HG02970 (cell line): ENCODE data around the gene POU2F1.
"Not testable (repeated sequence)": the region's sequence is repeated elsewhere in the genome, so short reads cannot be mapped to it uniquely, and the experiment has no call there.

Experiments used
- ATAC-seq: cut with Tn5 transposase; IDR thresholded peaks from one replicate; pipeline ENCODE4 v1.9.1; 2021; ENCODE audit warnings: mild to moderate bottlenecking, moderate library complexity, moderate number of reproducible peaks; ENCODE audit not compliant: unreplicated experiment, low FRiP score

Gene POU2F1

DNA sequence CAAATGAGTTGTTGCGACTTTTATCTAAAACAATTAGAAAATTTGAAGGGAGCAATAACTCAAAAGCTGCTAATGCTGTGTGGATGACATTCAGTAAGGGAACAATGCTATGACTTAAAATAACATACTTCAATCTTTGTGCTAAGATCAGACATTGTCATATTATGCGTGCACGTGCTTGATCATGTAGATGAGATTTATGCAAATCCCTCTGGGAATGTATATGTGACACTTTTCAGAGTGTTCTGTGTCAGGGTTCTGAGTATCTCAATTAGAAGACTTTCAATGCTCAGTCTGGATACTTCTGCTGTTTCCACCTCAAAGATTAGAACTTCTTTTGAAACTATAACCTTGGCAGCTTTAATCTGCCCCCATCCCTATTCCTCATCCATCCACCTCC, 18.6 kb upstream of the POU2F1 start:
- ATAC-seq: no peak

DNA sequence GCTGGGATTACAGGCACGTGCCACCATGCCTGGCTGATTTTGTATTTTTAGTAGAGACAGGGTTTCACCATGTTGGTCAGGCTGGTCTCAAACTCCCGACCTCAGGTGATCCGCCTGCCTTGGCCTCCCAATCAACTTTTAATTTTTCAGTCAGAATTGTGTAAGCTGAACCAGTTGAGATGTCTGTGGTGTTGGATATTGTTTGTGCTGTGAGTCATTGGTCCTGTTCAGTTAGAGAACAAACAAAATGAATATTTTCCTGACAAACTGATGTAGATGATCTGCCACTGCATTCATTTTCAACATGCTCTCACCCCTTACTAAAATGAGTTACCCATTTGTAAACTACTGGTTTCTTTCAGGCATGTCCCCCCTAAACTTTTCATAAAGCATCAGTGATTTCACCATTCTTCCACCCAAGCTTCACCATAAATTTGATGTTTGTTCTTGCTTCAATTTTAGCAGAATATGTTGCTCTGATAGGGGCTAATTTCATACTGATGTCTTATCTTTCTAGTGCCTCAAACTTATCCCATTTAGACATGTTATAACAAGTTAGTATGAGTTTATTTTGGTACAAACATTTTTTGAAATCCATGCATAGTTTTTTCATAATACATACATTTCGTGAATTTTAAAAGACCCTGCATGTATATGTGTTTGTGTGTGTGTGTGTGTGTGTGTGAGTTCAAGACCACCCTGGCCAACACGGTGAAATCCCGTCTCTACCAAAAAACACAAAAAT, 15.2 kb upstream of the POU2F1 start:
- ATAC-seq: not testable (repeated sequence)

DNA sequence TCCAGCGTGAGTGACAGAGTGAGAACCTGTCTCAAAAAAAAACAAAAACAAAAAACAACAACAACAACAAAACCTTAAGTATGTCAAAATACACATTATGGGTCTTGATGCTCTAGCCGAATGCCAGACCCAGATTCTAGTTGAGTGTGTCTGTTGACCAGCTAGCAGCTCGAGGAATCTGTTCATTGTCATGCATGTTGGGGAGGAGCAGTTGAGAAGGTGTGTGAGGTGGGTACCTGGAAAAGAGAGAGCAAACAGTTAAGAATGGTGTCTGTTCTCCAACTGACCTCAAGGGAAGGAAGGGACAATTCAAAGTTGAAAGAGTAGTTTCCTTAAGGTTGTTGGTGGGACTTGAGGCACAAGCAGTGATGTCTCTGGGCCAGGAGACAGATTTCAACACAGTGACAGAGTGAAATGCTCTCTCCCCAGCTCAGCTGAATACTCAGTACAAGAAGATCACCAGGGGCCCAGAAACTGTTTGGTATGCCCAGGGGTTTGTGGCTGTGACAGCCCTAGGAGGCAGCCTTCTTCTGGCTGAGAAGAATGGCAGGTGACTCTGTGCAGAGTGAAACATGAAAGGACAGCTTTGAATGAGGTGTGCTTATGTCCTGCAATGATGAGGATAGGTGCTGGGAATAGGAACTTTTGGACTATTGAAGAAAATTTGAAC, 14.4 kb upstream of the POU2F1 start:
- ATAC-seq: no peak

DNA sequence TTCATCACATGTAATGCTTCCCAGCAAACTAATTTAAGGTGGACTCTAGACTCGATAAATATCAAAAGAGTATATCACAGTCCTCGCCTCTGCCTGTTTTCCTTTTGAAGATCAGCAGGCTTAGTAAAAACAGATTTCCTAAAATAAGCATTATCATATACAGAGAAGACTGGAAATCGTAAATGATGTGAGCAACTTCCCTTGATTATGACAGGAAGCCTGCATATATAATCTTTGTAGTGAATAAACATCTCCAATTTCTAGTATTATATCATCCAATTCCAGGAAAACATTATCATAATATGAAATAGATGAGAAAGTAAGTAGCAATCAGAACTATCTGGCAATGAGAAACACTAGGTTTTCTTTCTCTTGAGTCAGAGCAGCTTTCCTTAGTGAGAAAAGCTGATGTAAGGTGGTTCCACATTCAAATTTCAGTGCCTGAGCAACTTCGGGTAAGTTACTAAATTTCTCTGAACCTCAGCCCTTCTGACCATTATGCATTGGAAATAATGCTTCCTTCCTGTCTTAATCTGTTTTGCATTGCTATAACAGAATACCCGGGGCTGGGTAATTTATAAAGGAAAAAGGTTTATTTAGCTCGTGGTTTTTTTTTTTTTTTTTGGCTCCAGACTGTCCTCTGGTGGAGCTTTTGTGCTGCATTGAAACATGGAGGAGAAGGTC, 12.6 kb upstream of the POU2F1 start:
- no peak for ATAC-seq

DNA sequence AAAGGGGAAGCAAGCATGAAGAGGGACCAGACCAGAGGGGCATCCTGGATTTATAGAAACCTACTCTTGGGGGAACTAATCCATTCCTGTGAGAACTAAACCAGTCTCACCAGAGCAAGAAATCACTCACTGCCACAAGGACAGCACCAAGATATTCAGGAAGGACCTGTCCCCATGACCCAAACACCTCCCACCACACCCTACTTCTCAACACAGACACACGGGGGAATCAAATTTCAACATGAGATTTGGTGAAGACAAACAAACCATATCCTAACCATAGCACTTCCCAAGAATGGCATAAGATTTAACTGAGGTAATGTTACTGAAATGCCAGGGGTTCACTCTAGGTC, 12.1 kb upstream of the POU2F1 start:
- ATAC-seq: no peak

DNA sequence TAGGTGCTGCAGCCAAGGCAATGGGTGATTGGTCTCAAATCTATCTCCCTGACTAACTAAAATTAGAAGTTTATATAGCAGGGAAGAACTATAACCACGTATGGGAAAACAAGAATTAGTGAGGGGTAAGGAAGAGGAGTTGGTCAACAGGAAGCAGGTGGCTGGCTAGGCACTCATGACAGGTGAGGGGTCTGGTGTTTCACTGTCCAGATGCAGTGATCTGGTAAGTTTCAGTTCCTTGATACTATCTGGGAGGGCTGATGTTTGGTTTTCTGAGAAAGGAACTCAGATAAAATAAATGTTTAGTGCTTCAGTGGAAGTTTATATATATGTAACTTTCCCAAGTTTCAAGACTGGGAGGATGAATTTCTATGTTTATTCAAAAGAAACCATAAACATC, 11.6 kb upstream of the POU2F1 start:
- ATAC-seq: no peak

DNA sequence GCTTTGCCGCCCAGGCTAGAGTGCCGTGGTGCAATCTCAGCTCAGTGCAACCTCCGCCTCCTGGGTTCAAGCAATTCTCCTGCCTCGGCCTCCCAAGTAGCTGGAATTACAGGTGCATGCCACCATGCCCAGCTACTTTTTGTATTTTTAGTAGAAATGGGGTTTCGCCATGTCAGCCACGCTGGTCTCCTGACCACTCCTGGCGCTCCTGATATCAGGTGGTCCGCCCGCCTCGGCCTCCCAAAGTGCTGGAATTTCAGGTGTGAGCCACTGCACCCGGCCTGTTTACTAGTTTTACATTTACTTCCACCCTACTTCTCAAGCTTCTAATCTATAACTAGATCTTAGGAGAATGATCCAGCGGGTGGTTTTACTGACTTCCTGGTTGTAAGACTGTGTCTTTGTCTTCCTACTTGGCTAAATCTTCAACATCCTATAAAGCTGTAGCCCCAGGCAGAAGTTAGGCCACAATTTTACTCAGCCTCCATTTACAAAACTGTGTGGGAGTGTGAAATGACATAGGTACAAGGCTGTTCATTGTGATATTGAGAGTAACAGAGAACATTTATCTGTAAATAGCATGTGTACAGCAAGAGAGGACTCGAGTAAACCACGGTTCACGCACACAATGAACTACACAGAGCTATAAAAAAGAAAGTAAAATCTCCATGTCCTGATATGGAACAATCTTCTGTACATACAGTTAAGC, 9.6 kb upstream of the POU2F1 start:
- ATAC-seq: no peak

DNA sequence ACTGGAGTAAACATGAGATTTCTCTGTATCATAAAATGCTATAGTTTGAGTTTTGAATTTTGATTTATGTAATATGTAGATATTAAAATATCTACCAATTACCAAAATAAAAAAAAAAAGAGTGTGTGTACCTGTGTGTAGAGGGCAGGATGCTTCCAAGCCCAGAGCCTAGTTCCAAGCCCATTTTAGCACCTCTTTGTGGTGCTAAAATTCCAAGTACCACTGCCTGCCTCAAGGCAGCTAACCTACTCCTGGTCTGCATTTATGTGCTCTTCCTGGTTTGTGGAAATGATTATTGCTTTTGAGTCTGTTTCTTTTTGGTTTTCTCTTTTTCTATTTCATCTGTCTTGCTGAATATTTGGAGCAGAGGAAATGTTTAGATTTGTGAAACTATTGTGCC, 8.7 kb upstream of the POU2F1 start:
- no peak for ATAC-seq

DNA sequence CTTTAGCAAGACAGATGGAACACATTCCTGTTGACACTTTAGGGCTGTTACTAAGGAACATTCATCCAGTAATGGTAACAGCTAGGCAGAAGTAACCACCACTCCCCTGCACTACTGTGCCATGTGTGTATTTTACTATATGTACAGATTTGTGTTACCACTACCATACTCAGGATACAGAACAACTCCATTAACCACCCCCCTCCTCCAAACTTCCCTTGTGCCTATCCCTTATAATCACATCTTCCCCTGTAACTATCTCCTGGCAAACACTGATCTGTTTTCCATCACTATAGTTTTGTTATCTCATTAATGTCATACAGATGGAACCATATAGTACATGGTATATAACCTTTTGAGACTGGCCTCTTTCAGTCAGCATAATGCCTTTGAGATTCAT, 3.9 kb upstream of the POU2F1 start:
- ATAC-seq: no peak

DNA sequence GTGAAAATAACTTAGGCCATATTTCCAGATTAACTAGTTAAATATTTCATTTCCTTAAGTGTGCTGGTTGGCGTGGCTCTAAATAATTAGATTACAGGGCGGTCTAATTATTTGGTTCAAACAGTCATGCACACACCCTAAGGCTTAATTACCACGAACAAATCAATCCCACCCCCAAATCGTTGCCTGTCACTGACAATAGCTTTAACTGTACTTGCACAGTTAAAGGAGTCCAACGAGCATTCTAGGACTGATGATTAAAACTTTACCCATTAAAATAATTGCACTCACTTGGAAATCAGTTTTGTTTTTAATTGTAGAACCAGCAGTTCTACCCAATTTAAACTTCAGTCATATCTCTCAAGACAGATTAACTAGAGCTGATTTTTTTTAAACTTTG, 1.5 kb upstream of the POU2F1 start:
- no peak for ATAC-seq

DNA sequence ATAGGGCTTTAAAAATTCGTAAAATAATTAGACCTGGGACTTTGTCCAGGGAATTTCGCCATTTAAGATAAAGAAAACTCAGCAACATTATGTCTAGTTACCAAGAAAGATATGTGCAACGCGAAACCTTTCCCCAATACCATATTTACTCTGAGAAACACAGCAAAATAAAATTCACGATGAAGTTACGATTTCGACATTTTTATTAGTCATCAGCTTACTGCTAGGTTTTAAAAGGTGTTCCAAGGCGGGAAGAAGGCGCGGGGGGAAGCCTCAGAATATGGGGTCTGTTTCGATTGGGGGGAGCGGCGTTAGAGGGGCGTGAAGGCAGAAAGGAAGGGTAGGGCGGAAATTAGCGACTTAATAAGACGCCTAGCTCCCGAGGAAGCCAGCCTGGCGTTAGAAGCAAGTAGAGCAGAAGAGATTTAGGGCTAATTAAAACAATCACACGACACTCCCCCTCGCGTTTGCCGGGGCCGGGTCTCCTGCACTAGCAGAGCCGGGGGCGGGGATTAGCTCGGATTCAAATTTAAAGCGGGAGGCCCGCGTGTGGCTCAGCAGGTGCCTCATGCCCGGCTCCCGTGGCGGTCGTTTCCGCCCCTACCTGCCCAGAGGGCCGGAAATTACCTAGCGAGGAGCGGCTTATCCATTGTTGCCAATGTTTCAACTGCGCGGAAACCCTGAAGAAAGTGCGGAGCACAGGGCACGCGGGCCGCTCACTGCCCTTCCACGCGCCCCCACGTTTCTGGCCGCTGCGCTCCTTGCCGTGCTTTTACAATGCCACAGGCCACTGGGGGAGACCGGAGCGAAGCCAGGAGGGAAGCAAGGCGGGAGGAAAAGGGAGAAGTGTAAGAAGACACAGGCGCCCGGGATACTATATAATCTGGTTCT, 795 bp upstream of the POU2F1 start:
- peak; percentile 34 for ATAC-seq

DNA sequence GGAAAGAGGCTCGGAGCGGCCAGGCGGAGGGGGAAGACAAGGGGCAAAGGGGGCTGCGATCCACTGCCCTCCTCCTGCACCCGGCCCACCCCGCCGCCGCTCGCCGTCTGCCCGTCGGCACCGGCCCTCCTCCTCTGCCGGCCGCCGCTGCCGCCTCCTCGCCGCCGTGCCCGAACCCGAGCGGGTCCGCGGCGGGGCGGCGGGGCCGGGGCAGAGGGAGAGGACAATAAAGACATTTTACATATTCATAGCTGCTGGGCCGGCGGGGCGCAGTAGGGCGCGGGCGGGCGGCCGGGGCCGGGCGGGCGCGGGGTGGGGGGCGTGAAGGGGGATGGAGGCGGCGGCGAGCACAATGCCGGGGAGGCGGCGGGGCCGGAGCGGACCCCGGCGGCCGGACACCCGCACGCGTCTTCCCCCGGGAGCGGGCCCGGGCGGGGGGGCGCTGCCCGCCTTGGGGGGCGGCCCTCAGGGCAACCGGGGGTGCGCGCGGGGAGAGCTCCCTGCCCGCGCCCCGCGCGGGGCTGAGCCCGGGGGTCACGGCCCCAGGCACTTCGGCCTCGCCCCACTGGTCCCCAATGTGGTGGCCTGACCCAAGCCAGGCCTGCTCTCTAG, 546 bp downstream of the POU2F1 start:
- ATAC-seq: peak; percentile 15

DNA sequence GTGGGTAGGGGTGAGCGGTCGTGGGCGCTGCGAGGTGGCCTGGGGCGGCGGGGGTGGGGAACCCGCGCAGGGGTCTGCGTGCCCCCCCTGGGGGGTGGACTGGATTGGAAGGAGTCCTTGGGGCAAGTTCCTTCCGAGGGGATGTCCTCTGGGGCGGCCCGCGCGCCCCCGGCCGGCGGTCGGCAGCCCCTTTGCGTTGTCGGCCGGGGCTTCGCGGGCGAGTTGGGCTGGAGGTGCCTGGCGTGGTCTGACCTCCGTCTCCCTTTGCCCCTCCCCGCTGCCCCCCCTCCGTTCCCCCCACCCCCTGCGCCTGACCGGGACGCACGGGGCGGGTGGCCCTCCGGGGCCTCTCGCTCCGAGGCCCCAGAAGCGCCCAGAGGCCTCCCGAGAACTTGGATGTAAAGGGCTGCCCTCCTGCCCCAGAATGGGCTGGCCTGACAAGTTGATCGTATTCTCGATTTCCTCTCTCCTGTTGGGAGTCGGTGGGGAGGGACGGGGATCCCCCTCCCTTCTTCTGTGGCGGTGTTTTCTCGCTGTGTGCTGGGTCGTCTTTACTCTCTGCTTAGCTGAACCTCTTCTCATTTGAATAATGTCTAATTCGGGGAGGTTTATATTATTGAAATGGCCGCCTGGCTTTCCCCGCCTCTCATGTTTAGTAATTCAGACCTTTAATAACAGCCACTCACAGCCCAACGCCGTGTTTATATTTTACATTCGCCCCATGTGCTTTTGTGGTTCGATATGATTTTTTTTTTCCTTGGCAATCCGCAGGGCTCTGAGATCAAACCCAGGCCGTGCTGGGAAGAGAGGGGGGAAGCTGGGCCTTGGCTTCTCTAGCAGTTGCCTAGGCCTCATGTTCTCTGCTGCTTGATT, 1.3 kb downstream of the POU2F1 start:
- ATAC-seq: peak; percentile 41

DNA sequence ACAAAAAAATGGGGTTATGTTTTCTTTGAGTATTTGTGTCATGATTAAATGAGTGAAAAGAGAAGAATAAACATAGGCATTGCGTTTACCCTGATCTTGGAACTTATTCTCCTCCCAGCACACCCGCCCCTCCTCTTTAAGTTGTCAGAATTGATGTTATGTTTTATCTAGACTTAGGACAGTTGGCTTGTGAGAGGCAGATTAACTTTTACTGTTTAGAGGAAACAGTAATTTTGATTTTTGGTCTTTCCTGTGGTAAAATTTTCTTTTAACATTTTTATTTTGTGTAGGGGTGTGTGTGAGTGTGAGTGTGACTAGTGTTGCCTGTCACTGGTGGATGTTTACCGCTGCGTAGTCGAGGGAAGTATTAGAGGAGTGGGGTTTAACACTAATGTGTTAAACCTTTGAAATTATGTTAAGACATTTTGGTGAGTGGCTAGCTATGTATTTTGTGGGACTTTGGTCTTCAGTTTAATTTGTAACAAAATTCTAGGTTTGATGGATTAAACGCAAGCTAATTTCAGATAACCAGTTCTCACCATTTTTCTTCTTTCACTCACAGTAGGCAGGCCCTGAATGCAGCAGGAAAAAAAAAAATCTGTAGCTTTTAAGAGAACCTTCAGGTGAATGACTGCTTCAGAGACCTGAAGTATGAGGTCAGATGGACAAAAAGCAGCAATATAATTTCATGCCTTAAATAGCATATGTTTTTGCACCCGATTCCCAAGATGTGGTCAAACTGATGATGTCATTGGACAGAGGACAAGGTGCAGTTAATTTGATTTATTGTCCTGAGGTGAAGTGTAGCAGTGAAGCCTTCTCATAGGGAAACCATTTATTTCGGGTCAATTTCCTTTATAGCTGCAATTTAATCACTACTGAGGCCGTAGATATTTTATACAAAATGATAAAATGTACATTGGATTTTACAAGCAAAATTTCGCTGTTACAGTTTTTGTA, 2.7 kb downstream of the POU2F1 start:
- ATAC-seq: no peak

DNA sequence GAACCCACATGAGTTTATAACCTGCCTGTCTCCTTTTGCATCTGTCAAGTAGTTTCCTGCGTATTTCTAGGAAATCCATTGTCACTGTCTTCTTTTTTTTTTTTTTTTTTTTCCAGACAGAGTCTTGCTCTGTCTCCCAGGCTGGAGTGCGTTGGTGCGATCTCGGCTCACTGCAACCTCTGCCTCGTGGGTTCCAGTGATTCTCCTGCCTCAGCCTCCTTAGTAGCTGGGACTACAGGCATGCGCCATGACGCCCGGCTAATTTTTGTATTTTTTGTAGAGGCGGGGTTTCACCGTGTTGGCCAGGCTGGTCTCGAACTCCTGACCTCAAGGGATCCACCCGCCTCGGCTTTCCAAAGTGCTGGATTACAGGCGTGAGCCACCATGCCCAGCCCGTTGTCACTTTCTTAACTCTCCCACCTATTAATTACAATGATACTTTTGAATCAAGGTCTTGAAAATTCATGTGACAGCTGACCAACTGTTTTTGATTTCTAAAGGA, 4.1 kb downstream of the POU2F1 start:
- not testable (repeated sequence) for ATAC-seq

DNA sequence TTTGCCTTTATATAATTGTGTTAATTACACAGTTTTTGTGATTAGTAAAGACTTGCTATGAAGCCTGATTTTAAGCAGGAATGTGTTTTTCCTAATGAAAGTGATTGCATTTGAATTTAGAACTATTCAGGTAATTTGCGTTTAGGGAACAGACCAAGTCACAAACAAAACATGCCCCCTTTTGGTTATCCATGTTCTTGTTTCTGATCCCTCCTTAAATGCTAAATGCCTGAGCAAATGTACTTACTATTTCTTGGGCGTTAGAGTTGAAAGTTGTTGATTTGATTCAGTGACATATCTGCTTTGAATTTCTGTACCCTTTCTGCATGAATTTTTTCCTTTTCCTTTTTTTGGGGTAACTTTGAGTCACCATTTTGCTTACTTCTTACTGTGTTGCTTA, 5.2 kb downstream of the POU2F1 start:
- ATAC-seq: no peak

DNA sequence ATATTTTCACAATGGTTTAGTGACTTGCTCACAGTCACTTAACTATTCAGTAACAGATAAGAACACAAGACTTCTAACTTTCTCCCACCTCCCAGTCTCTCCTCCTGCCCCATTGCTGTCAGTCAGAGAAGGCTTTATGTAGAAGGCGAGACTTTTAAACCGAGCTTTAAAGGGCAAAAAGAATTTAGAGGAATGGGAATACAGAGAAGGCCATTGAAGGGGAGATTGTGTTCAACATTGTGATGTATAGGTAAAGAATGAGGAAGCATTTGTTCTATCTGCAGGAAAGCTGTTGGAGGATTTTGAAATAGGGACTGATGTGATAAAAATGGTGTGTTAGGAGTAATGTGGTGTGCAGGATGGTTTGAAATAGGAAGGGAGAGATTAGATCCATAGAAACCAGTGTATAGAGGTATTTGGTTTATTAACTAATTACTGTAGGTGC, 7.3 kb downstream of the POU2F1 start:
- no peak for ATAC-seq
